IMR-90 (cell line): ENCODE measurements around the gene SGMS1.

Experiments used
- CEBPB ChIP-seq: IDR thresholded peaks from 2 replicates; pipeline ENCODE4 v1.6.1; 2012; ENCODE audit warnings: low read depth, low read length, improper control_type of control experiment
- CHD1 ChIP-seq: IDR thresholded peaks from 2 replicates; pipeline ENCODE4 v1.6.1; 2012; ENCODE audit warnings: low read depth, low read length, improper control_type of control experiment
- MAFK ChIP-seq: IDR thresholded peaks from 2 replicates; pipeline ENCODE4 v1.6.1; 2012; ENCODE audit warnings: low read depth, low read length, improper control_type of control experiment
- MXI1 ChIP-seq: IDR thresholded peaks from 2 replicates; pipeline ENCODE4 v1.6.1; 2012; ENCODE audit warnings: low read depth, mild to moderate bottlenecking, low read length, moderate library complexity, borderline replicate concordance
- POLR2A ChIP-seq: IDR thresholded peaks from 2 replicates; pipeline ENCODE4 v1.6.1; 2012; ENCODE audit warnings: mild to moderate bottlenecking, low read depth, low read length
- RAD21 ChIP-seq: IDR thresholded peaks from 2 replicates; pipeline ENCODE4 v1.6.1; 2012; ENCODE audit warnings: low read length, improper control_type of control experiment
- RFX5 ChIP-seq: IDR thresholded peaks from 2 replicates; pipeline ENCODE4 v1.8.0; 2012; ENCODE audit warnings: low read depth, mild to moderate bottlenecking, low read length, moderate library complexity
- SMC3 ChIP-seq: fragments of 150-350 bp; IDR thresholded peaks from 2 replicates; pipeline ENCODE4 v1.6.1; 2016; ENCODE audit warnings: low read depth, mild to moderate bottlenecking, antibody characterized with exemption, low read length, moderate library complexity
- USF2 ChIP-seq: fragments of 150-350 bp; IDR thresholded peaks from 2 replicates; pipeline ENCODE4 v1.6.1; 2017; ENCODE audit warnings: mild to moderate bottlenecking, antibody characterized with exemption, low read length, low read depth
- TF ChIP-seq, protein P1 (sequence below): conservative IDR thresholded peaks from 2 replicates; pipeline ENCODE4 v1.5.1; 2012; ENCODE audit warnings: mild to moderate bottlenecking, low read depth, low read length, improper control_type of control experiment
- TF ChIP-seq, protein P2 (sequence below): fragments of 150-350 bp; IDR thresholded peaks from 2 replicates; pipeline ENCODE4 v1.6.1; 2016; ENCODE audit warnings: low read depth, mild to moderate bottlenecking, low read length, moderate library complexity, borderline replicate concordance

DNA sequence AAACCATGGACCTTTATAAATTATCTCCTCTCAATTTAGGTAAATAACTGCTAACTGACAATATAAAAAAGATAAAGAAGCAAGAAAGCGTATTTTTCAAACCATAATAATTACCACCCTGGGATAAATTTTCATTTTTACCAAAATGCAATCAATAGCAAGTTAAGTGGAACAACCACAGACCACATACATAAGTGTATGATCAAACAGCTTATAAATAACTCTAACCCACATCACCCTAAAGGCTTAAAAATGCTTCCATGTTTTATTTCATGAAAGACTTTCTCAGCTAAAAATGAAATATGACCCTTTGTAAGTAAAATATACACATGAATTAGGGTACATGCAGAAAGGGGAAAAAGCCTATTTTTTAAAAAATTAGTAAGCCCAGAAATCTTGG lies 156.5 kb downstream of the SGMS1 start:
- TF ChIP-seq SMC3 (no peak), MXI1 (no peak), POLR2A (no peak), CEBPB (no peak), CHD1 (no peak), USF2 (no peak), MAFK (no peak), RFX5 (no peak), RAD21 (no peak)
- TF ChIP-seq, protein P1, sequence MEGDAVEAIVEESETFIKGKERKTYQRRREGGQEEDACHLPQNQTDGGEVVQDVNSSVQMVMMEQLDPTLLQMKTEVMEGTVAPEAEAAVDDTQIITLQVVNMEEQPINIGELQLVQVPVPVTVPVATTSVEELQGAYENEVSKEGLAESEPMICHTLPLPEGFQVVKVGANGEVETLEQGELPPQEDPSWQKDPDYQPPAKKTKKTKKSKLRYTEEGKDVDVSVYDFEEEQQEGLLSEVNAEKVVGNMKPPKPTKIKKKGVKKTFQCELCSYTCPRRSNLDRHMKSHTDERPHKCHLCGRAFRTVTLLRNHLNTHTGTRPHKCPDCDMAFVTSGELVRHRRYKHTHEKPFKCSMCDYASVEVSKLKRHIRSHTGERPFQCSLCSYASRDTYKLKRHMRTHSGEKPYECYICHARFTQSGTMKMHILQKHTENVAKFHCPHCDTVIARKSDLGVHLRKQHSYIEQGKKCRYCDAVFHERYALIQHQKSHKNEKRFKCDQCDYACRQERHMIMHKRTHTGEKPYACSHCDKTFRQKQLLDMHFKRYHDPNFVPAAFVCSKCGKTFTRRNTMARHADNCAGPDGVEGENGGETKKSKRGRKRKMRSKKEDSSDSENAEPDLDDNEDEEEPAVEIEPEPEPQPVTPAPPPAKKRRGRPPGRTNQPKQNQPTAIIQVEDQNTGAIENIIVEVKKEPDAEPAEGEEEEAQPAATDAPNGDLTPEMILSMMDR = no peak
- TF ChIP-seq, protein P2, sequence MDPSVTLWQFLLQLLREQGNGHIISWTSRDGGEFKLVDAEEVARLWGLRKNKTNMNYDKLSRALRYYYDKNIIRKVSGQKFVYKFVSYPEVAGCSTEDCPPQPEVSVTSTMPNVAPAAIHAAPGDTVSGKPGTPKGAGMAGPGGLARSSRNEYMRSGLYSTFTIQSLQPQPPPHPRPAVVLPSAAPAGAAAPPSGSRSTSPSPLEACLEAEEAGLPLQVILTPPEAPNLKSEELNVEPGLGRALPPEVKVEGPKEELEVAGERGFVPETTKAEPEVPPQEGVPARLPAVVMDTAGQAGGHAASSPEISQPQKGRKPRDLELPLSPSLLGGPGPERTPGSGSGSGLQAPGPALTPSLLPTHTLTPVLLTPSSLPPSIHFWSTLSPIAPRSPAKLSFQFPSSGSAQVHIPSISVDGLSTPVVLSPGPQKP = no peak
